Upper lobe of left lung (tissue), 6 donors: Measurements from ENCODE around the gene BCAT1. TPM values are rescaled to one million over a fixed set of nuclear protein-coding genes. Genes with fewer than 3 reads are reported as not detected.
"Not testable (repeated sequence)": the region's sequence is repeated elsewhere in the genome, so short reads cannot be mapped to it uniquely, and the experiment has no call there.

Experiments
- ATAC-seq, 2 donors: fragments of 200-7000 bp; cut with Tn5 transposase; one replicate each; pipeline ENCODE4 v1.9.1; 2022; ENCODE audit warnings: mild to moderate bottlenecking in 2 of 2, moderate library complexity in 2 of 2; ENCODE audit not compliant: low FRiP score in 2 of 2
- DNase-seq, 2 donors: peaks; one replicate each; pipeline ENCODE4 v3.0.0-alpha.2; 2019 to 2020
- H3K27ac ChIP-seq, 4 donors: fragments of 200-600 bp; sonication (generic); one replicate each; pipeline ENCODE4 v1.5.1; 2016 to 2019
- H3K27me3 ChIP-seq, 4 donors: fragments of 200-600 bp; sonication (generic); one replicate each; pipeline ENCODE4 v1.5.1; 2017 to 2019
- H3K36me3 ChIP-seq, 4 donors: fragments of 200-600 bp; sonication (generic); one replicate each; pipeline ENCODE4 v1.5.1; 2016 to 2019
- H3K4me1 ChIP-seq, 4 donors: fragments of 200-600 bp; sonication (generic); one replicate each; pipeline ENCODE4 v1.5.1; 2018 to 2019
- H3K4me3 ChIP-seq, 4 donors: fragments of 200-600 bp; sonication (generic); one replicate each; pipeline ENCODE4 v1.5.1; 2017 to 2019; ENCODE audit warnings: mild to moderate bottlenecking in 2 of 4, moderate library complexity in 1 of 4
- H3K9me3 ChIP-seq, 4 donors: fragments of 200-600 bp; sonication (generic); one replicate each; pipeline ENCODE4 v1.5.1; 2018 to 2019
- CTCF ChIP-seq, 6 experiments: fragments of 450-650 bp in 4 of 6; fragments of 200-600 bp in 2 of 6; sonication (generic) in 2 of 6; IDR thresholded peaks; one replicate each; pipeline ENCODE4 v1.5.1; 2016 to 2019; ENCODE audit warnings: antibody characterized with exemption in 6 of 6
- EP300 ChIP-seq, 4 donors: sonication (generic); formaldehyde crosslinking; IDR thresholded peaks; one replicate each; pipeline ENCODE4 v1.5.1; 2017; ENCODE audit warnings: antibody characterized with exemption in 4 of 4, control low read depth in 2 of 4
- POLR2A ChIP-seq, 4 donors: fragments of 450-650 bp; IDR thresholded peaks; one replicate each; pipeline ENCODE4 v1.5.1; 2016 to 2017; ENCODE audit warnings: antibody characterized with exemption in 4 of 4, mild to moderate bottlenecking in 2 of 4
- POLR2AphosphoS5 ChIP-seq, 2 donors: sonication (generic); formaldehyde crosslinking; IDR thresholded peaks; one replicate each; pipeline ENCODE4 v1.5.1; 2017; ENCODE audit warnings: antibody characterized with exemption in 2 of 2
- WGBS, 2 donors: methylation state at CpG; one replicate each; pipeline ENCODE4 v1.1.5; 2017 to 2018; 5-methylcytosine and 5-hydroxymethylcytosine counted together
- total RNA-seq, 6 donors: library from RNA; depleted of rRNA in 4 of 6; stranded (reverse); fragments of >200 nt in 4 of 6; gene quantifications; one replicate each; pipeline versions ENCODE4 v1.1.0 to v1.2.1, GENCODE V29; 2016 to 2021
- donor health status: DM: no; HTN: no; CAD: no; lungs with moderate emphysema.
- donor health status: DM: no; HTN: yes; CAD: no; lungs with severe emphysema.

The BCAT1 gene
- total RNA-seq, 6 donors from 2014 or later = 52.7 to 145 (median 72.7) TPM

GRCh38 chr12:24929953-24930352, 18.9 kb downstream of the BCAT1 start:
- H3K27ac ChIP-seq = no peak overlapping the region
- 65% methylated on average over 2 of the region's 2 CpGs for WGBS, 2 donors
- ATAC-seq (no peak), DNase-seq (no peak)
- H3K27me3 ChIP-seq = no peaks in the 10 kb centered on the region
- H3K4me3 ChIP-seq = no peak overlapping the region
- TF ChIP-seq POLR2A (IDR thresholded peaks at IDR 0.05) (no peak), CTCF (IDR thresholded peaks at IDR 0.05) (no peak), EP300 (IDR thresholded peaks at IDR 0.05) (no peak), POLR2AphosphoS5 (IDR thresholded peaks at IDR 0.05) (no peak)
- H3K4me1 ChIP-seq = no peaks in the 10 kb centered on the region
- H3K9me3 ChIP-seq = no peaks in the 10 kb centered on the region
- H3K36me3 ChIP-seq = no peaks in the 10 kb centered on the region

DNA sequence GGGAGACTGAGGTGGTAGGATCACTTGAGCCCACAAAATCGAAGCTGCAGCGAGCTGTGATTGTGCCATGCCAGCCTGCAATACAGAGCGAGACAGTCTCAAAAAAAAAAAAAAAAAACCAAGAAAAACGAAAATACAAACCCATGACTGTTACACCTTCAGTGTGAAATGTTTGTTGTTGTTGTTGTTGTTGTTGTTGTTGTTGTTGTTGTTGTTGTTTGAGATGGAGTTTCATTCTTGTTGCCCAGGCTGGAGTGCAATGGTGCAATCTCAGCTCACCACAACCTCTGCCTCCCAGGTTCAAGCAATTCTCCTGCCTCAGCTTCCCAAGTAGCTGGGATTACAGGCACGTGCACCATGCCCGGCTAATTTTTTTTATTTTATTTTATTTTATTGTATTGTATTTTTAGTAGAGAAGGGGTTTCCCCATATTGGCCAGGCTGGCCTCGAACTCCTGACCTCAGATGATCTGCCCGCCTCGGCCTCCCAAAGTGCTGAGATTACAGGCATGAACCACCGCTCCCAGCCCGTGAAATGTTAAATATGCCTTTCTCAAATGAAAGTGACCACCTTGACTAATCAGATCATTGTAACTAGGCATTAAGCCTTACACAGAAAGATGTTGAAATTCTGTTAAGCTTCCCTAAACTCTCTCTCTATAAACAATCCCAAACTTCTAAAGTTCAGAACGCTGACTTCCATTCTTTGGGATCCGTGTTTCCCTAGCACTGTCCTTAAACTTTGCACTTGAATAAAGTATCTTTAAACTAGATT, 20.2 kb downstream of the BCAT1 start:
- H3K36me3 ChIP-seq, H3K27ac ChIP-seq, H3K27me3 ChIP-seq, H3K9me3 ChIP-seq, H3K4me1 ChIP-seq, ATAC-seq, DNase-seq, H3K4me3 ChIP-seq: not testable (repeated sequence)
- WGBS, 2 donors = 85 to 90% methylated on average over 13 of the region's 13 CpGs

- H3K4me3 ChIP-seq = no peak overlapping the region
- 89% methylated on average over 2 of the region's 2 CpGs for WGBS, 2 donors
- TF ChIP-seq CTCF (IDR thresholded peaks at IDR 0.05) = no peak
- no peak for TF ChIP-seq POLR2A (IDR thresholded peaks at IDR 0.05)
- no peak for TF ChIP-seq POLR2AphosphoS5 (IDR thresholded peaks at IDR 0.05)
- no peak for TF ChIP-seq EP300 (IDR thresholded peaks at IDR 0.05)
- H3K27me3 ChIP-seq = no peaks in the 10 kb centered on the region
- DNase-seq (no peak), ATAC-seq (no peak)
- no peak overlapping the region for H3K27ac ChIP-seq
- H3K9me3 ChIP-seq = no peaks in the 10 kb centered on the region
- no peaks in the 10 kb centered on the region for H3K36me3 ChIP-seq
- no peaks in the 10 kb centered on the region for H3K4me1 ChIP-seq
Measured at GRCh38 chr12:24928131-24928530, 20.8 kb downstream of the BCAT1 start.

GRCh38 chr12:24926080-24926479, 22.8 kb downstream of the BCAT1 start:
- not testable (repeated sequence) for H3K36me3 ChIP-seq, H3K27me3 ChIP-seq, H3K9me3 ChIP-seq, H3K4me3 ChIP-seq, H3K4me1 ChIP-seq, ATAC-seq, H3K27ac ChIP-seq
- DNase-seq = peak in 1 of 2 donors; percentile 66
- WGBS, 2 donors = 93 to 94% methylated on average over 6 to 24 of the region's 24 CpGs

DNA sequence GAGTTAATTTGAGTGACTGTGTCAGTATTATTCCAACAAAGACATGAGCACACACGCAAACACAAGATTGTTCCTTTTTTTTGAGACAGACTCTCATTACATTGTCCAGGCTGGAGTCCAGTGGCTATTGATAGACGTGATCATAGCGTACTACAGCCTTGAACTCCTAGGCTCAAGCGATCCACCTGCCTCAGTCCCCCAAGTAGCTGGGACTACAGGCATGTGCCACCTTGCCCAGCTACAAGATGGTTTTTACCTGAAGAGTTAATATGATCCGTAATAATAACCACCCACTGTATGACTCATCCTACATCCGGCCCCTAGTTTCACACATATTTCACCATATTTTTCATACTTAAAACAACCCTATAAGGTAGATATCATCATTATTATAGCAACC, 26.8 kb downstream of the BCAT1 start:
- H3K4me3 ChIP-seq = no peak overlapping the region
- H3K9me3 ChIP-seq = no peaks in the 10 kb centered on the region
- H3K27me3 ChIP-seq = no peaks in the 10 kb centered on the region
- H3K4me1 ChIP-seq = no peaks in the 10 kb centered on the region
- no peak for DNase-seq
- no peaks in the 10 kb centered on the region for H3K36me3 ChIP-seq
- peak in 1 of 2 donors; percentile 39 for ATAC-seq
- 71% methylated on average over 6 of the region's 6 CpGs for WGBS, 2 donors
- TF ChIP-seq EP300 (IDR thresholded peaks at IDR 0.05) (no peak), POLR2A (IDR thresholded peaks at IDR 0.05) (no peak), CTCF (IDR thresholded peaks at IDR 0.05) (no peak), POLR2AphosphoS5 (IDR thresholded peaks at IDR 0.05) (no peak)
- H3K27ac ChIP-seq = no peak overlapping the region
